Measurements from ENCODE around the gene ANKS1B.

DNA sequence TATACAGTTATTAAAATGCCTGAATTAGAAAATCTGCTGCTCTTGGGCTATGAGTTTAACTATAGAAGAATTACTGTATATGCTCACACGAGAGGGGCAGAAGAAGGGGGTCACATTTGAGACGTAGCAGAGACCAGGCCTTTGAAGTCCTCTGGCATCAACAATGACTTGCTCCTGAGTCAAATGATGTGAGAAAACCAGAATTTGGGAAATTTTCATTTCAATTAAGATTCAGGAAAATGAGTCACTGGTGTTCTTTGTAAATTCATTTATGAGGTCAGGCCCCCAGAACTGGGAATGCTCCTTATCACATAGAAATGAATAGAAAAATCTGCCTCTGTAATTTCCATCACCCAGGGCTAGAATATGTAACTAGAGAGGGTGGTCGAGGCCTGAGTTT, 1246.7 kb downstream of the ANKS1B start:
- TF ChIP-seq, protein P1, sequence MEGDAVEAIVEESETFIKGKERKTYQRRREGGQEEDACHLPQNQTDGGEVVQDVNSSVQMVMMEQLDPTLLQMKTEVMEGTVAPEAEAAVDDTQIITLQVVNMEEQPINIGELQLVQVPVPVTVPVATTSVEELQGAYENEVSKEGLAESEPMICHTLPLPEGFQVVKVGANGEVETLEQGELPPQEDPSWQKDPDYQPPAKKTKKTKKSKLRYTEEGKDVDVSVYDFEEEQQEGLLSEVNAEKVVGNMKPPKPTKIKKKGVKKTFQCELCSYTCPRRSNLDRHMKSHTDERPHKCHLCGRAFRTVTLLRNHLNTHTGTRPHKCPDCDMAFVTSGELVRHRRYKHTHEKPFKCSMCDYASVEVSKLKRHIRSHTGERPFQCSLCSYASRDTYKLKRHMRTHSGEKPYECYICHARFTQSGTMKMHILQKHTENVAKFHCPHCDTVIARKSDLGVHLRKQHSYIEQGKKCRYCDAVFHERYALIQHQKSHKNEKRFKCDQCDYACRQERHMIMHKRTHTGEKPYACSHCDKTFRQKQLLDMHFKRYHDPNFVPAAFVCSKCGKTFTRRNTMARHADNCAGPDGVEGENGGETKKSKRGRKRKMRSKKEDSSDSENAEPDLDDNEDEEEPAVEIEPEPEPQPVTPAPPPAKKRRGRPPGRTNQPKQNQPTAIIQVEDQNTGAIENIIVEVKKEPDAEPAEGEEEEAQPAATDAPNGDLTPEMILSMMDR (IDR thresholded peaks at IDR 0.05; ENCODE audit: insufficient read depth, low read depth, low read length) = no peak
- TF ChIP-seq EZH2 (IDR thresholded peaks at IDR 0.05; ENCODE audit: insufficient read depth, low read length) = no peak
